GM04503 (cell line): ENCODE data around the gene CNMD.

Source experiments
- DNase-seq: peaks from one replicate; pipeline ENCODE4 v3.0.0-alpha.2; 2012; ENCODE audit warnings: low read depth

The CNMD gene

DNA sequence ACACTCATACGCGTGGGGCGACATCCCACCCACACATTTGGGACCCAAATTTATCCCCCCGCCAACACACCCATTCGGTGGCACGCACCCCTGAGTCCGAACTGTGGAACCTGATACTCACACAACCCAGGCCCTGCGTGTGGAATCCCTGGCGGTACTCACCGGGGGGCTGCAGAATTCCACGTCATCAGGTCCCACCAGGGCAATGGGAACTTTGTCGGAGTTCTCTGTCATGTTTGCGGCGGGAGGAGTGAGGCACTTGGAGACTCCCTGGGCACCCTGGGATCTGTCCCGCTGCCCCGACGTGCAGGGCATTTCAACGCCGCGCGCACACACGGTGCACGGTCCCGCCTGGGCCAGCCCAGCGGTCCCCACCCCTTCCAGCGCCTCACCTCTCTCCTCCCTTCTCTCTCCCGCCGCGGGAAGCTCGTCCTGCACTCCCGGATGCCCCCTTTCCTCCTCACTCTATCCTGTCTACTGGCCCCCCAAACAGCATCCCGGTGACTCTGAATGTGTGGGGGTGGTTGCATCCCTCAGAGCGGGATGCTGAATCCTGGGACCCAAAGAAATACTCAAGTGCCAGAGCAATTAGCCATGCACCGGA is at the start of gene CNMD:
Gene CNMD, minus strand, starts transcription at position 353 of the 604 bp plus-strand sequence. Its CDS starts 119 bp downstream, at position 234.
- DNase-seq = no peak

DNA sequence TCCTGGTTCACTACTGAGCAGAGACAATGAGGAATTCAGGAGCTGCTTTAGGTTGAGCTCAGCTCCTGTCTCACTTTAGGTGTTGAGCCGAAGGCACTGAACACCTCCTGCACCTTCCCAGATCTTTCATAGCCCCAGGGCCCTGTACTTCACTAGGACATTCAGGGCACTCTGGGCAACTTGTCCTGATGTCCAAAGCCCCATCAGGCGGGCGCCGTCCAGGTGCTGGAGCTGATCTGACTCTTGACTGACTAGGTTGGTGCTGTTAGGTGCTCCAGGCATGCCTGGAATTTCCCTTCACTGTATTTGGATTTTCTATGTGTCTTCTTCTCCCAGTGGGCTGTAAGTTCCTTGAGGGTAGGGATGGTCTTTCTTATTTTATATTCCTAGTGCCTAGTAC is 48.4 kb upstream of the CNMD start:
- DNase-seq = no peak

DNA sequence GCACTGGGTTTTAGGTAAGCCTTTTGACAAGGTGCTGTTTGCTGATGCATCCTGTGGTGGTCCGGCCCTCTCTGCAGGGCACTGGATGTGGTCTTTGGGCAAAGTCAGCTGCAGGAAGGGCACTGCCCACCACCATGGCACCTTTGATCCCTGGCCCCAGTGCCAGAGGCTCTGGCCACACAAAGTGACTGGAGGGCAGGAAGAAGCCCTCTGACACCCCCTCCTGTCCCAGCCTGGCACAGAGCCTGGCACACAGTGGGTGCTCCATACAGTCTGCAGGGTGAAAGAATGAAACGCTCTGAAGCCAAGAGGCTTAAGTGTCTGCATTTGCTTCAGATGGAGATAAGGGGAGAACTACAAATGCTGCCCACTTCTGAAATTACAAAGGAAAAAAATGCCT is 47.6 kb upstream of the CNMD start:
- no peak for DNase-seq

DNA sequence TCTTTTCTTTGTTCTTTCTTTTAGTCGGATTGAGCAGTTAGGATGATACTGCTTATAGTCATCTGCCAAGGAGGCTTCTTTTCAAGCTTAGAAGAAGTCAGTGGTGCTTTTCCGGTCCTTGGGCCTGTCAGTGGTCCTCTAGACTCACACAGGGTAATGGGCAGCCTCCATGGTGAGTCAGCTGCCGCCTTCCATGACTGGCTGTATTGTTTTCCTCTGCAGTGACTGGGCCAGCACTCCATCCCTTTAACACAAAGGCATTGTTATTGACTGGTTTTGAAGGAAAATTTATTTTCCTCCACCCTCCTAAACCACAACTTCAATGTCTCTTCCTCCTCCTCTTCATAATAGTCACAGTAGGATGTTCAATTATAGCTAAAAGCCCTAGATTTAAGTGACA is 47.1 kb upstream of the CNMD start:
- no peak for DNase-seq

DNA sequence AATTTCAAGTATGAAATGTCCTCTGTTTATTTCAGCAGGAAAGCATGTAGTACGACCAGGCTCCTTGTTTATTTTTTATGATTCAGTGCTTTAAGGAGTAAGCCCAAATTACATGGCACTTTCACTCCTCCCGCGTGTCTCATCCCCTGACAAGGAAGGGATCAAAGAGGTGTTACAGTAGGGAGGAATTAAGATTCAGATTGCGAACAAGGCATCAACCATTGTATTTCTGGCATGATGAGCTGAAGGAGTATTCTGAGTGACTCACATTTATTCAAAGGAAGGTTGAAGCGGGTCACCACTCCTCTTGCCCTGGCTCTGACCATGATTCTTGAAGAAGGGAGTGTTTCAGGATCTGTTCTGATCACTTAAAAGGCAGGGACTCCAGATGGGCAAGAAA is 46.1 kb upstream of the CNMD start:
- DNase-seq = no peak

DNA sequence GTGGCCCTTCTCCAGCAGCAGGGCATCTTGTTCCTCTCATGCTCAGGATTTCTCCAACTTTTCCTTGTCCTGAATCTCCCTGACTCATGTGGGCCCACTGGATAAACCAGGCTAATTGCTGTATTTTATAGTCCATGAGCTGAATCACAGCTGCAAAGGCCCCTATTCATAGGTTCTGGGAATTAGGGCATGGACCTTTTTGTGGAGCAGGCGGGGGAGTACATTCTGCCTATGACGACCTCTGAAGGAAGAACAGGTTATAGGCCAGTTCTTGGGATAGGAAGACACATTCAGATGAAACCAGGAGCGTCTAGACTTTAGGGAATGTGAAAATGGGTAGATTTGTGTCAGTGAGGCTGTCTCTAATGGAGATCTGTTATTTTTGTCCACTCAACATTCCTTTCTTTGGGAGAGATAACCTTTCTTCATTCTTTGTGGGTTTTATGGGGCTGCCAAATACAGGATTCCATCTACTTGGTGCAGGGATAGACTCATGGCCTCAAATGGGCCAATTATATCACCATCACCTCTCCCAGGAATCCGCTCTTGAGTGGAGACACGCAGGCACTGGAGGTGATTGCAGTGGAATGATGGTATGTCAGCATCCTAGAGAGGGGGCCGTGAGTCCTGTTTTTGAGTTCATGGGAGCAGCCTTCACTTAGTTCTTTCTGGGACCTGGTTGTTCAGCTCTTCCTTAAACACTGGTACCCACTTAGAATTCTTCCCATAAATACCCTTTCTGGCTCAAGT is 45.1 kb upstream of the CNMD start:
- no peak for DNase-seq

DNA sequence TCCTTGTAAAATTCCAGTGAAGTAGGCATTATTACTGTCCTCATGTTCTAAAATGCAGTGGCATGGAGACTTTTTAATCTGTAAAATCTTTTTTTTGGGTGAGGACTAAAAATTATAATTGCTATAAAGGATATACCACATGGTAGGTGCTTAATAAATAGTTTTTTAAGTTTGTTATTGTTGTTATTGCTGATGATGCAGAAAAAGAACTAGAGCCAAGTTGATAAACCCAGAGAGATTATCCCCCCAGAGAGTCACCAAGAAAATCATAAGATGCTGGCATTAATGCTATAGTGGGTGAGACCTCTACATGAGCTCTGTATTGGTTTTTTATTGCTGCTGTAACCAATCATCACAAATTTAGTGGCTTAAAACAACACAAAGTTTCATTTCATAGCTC is 44.3 kb upstream of the CNMD start:
- DNase-seq = no peak

DNA sequence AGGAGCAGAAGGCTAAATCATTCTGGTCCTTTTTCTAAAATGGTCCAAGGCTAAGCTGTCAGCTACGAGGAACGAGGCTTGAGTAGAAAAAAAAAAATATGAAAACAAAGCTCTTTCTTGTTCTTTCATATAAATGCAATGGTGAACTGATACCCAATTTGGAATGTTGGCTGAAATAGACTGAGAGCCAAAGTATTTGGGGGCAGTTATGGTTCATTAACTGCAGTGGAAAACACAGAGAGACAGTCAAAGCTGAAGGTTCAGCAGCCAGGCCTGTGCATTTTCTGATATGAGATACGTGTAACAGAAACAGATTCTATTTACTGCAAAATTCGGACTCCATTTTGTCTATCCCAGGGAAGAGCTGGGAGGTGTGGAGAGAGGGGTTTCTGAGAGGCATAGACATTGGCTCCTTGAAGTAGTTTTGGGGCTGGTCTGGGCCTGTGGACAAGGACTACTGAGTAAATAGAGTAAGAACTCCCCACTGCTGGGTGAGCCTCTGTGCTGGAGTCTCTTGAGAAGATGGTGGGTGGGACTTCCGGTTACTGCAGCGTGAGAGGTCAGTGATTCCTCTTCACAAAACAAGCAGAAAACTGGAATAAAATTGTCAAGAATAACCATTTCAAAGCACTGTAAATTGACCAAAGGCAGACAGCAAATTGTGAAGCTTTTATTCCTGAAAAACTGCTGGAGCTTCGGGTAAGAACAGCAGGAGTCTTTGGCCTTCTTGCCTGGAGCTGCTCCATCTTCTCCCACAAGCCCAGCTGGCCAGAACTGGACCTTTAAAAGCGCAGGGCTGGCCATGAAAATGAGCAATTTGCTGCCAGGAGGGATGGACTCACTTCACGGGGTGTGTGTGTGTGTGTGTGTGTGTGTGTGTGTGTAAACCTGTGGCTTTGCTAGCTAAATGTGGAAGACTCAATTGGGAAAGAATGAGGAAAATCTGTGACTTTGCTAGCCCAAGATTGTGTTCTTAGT is 43.1 kb upstream of the CNMD start:
- no peak for DNase-seq

DNA sequence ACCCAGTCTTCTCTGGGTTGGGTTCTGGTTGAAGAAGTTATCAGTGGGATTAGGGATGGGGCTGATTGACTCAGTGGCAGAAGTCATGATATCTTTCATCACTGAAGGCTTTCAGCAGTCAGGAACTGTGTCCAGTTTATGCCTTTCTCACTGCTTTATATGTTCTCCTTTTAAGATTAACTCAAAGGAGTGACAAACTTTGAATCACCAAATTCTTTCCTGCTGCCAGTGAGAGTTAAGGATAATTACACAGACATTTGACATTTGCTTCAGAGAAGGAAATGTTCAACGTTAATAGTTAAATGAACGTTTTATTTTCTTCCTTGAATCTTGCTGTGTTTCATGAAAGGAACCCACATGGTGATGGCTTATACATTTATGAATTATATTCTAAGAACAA is 41.0 kb upstream of the CNMD start:
- DNase-seq = no peak

DNA sequence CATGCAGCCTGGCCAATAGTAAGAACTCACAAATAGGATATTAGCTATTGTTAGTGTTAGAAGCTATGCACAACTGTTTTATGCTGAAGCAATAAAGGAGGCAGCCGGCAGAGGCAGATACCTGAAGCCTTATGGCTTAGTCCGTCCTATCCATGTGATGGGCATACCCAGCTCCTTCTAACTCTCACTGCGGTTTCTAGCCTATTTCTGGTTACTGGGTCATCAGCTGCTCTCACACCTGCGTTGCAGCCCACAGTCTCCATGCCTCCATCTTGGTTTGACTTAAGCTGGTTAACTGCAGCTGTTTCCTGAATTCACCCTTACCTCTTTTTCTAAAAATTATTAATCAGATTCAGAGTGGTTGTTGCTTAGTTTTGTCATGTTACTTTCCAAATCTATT is 40.5 kb upstream of the CNMD start:
- no peak for DNase-seq

DNA sequence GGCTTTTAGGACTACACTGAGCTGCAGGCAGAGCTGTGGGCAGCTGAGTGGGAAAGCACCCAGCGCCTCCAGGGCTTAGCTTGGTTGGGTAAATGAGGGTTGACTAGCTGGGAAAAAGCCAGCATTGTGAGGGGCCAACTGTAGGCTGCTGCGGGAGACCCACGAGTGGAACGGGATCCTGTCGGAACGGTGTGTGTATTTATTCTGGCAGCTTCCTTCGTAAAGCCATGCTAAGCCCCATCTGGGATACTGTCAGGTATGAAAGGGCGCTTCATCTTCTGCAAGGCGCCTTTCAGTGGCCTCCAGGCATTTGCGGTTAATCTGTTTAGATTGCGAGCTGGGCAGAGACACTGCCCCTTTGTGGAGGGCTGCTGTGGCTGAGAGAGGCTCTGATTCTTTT is 39.5 kb upstream of the CNMD start:
- no peak for DNase-seq

DNA sequence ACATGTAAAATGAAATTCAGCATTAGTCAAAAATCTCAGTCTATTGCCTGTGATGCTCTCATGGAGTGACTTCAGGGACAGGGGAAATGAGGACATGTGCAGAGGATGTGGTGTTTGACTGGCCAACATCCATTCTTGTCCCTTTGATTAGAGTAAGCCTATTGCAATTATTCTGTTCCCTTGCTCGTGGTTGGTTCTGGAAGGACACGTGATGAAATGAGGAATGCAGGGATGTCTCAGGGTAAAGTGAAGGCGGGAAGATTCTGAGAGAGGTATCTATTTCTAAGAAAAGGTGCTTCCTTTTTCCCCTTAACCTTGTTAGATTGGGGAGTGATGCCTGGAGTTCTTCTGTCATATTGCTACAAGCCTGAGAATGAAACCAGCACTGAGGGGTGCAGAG is 37.1 kb upstream of the CNMD start:
- DNase-seq = no peak

DNA sequence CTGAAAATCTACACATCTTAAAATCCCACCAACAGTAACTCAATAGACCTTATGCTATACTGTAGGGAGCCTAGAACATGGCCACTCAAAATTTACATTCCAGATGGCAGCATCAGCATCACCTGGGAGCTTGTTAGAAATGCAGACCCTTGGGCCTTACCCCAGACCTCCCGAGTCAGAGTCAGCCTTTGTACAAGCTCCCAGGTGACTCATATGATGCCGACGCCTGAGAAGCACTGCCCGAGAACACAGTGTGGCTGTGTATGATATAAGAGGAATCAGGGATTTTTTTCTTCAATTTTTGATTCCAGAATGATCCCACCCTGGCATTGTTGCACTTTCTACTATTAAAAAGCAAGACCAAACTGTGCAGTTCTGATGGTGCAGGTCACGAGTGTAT is 35.9 kb upstream of the CNMD start:
- no peak for DNase-seq

DNA sequence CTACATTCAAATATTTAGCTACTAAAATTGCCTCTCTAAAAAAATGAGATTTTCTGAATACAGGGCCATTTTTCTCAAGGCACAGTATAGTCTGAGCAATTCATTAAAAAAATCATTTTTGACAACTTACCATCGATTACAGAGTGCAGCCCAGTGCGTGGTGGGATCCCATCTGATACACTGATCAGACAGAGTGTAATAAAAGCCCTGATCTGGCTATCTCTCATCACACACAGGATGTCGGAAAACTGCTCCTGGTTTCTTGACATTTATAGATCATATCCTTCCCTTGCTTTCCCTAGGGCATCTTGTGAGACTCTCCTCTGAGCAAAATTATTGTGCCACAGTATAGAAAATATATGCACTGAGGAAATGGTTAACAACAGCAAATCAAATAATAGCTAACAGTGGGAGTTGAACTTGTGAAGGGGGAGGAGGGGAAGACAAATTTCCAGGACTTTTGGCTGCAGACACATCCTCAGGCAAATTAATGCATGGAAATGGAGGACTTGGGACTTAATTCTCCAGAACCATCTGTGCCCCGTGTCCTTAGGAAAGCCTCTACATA is 28.4 kb upstream of the CNMD start:
- DNase-seq = no peak

DNA sequence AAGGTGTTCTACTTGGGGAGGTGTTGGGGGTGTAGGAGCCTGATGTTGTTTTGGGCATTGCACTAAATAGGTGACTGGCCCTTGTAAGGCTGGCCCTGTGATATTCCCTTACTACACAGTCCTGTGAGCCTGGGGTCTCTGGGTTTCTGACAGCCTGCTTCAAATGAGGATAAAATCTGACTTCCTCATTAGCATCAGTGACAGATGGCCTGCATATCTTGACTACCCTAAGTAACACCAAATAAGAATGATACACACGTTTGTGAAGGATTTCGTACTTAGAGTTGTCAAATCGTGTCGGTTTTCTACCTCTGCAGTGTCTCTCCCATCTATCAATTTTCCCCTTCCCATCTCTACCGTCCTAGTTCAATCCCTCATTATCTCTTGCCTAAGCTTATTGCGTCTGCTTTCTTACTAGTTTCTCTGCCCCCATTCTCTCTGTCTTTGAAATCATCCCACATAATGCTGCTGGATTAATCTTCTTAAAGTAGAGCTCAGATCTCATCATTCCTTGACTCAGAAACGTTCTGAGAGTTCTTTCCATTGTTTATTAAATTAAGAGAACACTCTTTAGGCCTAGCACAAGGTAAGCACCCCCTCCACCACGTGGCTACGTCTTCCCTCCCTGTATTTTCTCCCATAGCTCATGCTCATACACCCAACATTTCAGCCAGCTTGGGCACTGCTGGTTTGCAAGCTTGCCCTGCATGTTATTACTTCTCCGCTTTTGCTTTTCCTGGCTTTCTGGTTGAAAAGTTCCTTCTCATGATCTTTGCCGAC is 26.2 kb upstream of the CNMD start:
- DNase-seq = no peak

DNA sequence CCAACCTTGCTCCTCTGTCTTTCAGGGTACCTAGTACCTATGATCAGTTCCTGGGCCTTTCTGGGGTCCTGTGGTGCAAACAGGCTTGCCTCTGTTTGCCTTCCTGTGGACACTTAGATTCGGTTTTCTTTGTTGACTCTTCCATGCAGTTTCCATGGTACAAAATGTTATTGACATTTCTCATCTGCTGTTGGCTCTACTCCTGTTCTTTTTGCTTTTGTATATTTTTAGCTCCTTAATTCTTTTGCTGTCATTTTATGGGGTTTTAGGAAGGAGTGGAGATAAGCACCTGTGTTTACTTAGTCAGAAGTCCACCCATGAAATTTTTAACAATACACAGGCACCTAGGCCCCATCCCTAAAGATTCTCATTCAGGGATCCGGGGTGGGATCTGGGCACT is 20.5 kb upstream of the CNMD start:
- no peak for DNase-seq

DNA sequence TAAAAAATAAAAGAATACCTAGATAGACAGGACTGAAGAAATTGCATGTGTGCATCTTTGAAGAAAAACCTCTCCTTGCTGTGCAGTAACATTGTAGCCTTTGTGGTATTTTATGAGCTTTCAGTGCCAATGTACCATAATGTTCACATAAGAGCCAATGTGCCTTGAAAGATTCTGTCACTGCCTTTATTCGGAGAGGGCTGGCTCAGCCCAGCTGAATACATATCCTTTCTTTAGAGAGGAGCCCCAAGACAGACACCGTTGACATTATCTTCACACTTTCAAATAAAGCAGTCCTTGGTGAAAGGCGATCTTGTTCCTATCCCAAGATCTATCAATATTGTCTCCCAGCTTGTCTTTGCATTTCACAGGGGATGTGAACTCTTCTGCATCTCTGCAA is 18.5 kb upstream of the CNMD start:
- DNase-seq = no peak

DNA sequence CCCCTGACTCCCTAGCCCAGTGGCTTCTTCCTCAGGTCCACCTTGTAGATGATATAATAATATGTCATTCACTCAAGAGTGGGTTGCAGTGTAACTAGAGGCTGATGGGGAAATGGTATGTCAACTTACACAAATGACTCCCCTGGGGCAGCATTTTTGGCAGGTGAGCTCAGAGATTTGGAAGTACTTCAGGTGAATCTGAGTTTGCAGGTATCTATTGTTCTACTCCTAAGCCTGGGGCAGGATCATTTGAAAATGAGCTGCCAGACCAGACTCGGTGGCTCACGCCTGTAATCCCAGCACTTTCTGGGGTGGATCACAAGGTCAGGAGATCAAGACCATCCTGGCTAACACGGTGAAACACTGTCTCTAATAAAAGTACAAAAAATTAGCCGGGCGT is 11.6 kb upstream of the CNMD start:
- DNase-seq = no peak

DNA sequence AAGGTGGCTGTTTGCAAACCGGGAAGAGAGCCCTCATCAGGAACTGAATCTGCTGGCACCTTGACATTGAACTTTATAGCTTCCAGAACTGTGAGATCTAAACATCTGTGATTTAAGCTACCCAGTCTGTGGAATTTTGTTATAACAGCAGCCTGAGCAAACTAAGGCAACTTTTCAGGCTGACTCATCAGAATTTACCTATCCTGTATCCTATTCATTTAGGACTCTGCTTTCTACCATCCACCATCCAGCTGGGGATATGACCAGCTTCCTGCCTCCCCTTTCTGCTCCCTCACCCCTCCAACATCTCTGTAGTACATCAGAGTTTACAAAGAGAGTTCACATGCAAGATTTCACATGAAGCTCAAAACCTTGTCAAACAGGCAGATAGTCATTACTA is 11.1 kb upstream of the CNMD start:
- no peak for DNase-seq

DNA sequence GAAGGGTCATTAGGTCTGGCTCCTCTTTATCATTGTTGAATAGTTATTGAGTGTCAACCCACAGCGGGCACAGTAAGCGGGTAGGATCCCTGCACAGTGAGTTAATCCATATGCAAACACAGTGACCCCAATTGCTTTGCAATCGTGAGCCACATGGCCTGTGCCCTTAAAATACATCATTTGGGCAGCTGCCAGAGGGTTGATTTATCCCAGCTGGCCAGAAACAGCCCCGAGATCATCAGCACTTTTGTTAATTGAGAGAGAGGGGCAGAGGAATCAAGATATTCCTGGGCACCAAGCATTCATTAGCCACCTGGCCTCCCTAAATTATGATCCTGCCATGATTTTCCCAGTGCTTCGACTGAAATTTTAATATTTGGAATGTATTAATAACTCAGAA is 9.8 kb upstream of the CNMD start:
- DNase-seq = no peak

DNA sequence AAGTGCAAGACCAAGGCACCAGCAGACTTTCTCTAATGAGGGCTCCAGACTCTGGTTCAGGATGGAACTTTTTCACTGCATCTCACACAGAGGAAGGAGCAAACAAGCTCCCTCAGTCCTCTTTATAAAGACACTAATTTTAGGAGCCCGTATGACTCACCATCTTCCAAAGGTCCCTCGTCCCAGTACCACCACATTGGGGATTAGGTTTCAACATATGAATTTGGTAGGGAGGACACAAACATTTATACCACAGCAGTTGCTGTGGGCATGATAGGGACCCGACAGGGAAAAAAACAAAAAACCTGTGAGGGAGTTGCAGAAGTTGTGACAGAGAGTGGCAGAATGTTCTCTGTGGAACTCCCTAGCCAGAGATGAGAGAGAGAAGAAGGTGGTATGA is 6.5 kb upstream of the CNMD start:
- DNase-seq = no peak

DNA sequence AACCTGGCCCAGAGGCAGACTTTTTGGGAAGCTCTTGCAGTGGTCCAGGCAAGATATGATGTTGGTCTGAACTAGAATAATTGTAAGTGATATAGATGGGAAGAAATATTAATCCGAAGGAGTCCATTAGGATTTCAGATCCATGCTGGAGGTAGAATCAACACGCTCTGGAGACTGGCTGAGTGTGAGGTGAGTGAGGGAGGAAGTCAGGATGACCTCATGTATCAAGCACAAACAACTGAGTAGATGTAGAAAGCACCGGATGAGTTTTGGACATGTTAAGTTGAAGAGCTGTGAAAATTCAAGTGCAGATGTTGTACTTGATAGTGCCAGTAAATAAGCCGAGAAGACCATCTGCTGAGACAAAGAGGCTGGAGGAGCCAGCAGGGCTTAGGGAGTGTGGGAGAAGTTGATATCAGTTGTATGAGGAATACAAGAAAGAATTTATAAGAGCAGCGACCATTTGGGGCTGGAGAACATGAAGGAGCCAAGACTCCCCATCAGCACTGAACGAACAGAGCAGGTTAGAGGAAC is 5.3 kb upstream of the CNMD start:
- DNase-seq = no peak
